NCI-H82 treated with DMSO at 0.1 percent for 48 hours (cell line): ENCODE results near the gene MAPT.
"Not testable (repeated sequence)": the region's sequence is repeated elsewhere in the genome, so short reads cannot be mapped to it uniquely, and the experiment has no call there.

Experiments used
- DNase-seq: peaks from one replicate; lab custom pipeline; 2025; ENCODE audit not compliant: unreplicated experiment; lab: John Stamatoyannopoulos, UW

MAPT gene

GRCh38 chr17:45861165-45861564, 33.2 kb upstream of the MAPT start:
- DNase-seq, result no peak

- DNase-seq, result not testable (repeated sequence)
Observed at GRCh38 chr17:45862127-45862526, 32.2 kb upstream of the MAPT start.

- no peak for DNase-seq
Observed at GRCh38 chr17:45863857-45864654, 30.3 kb upstream of the MAPT start.

GRCh38 chr17:45867171-45867570, 27.2 kb upstream of the MAPT start:
- DNase-seq, result no peak

- no peak for DNase-seq
Observed at GRCh38 chr17:45867702-45868101, 26.7 kb upstream of the MAPT start.

GRCh38 chr17:45868276-45868675, 26.1 kb upstream of the MAPT start:
- DNase-seq, result no peak

GRCh38 chr17:45869676-45870341, 24.5 kb upstream of the MAPT start:
- no peak for DNase-seq

- DNase-seq, result peak; percentile 12
Observed at GRCh38 chr17:45870342-45870974, 23.9 kb upstream of the MAPT start.

- no peak for DNase-seq
Observed at GRCh38 chr17:45871718-45872117, 22.6 kb upstream of the MAPT start.

GRCh38 chr17:45873728-45874127, 20.6 kb upstream of the MAPT start:
- DNase-seq, result no peak

- DNase-seq, result no peak
Observed at GRCh38 chr17:45874151-45874550, 20.2 kb upstream of the MAPT start.

GRCh38 chr17:45876539-45876938, 17.8 kb upstream of the MAPT start:
- DNase-seq, result no peak

- DNase-seq, result no peak
Observed at GRCh38 chr17:45877467-45877866, 16.9 kb upstream of the MAPT start.

GRCh38 chr17:45883063-45883462, 11.3 kb upstream of the MAPT start:
- DNase-seq, result no peak

GRCh38 chr17:45886852-45887251, 7.5 kb upstream of the MAPT start:
- DNase-seq, result no peak

- no peak for DNase-seq
Observed at GRCh38 chr17:45888392-45888791, 6.0 kb upstream of the MAPT start.

- no peak for DNase-seq
Observed at GRCh38 chr17:45889579-45889978, 4.8 kb upstream of the MAPT start.

- DNase-seq, result no peak
Observed at GRCh38 chr17:45893725-45894021, 681 bp upstream of the MAPT start.

GRCh38 chr17:45895304-45895968, 1.1 kb downstream of the MAPT start:
- no peak for DNase-seq

- DNase-seq, result no peak
Observed at GRCh38 chr17:45895969-45896785, 1.8 kb downstream of the MAPT start.
